Endothelial cell of umbilical vein (primary cell): ENCODE results near the gene BIRC6. TPM values are rescaled to one million over a fixed set of nuclear protein-coding genes. Genes with fewer than 3 reads are reported as not detected.

Experiments used
- BruUV-seq: library from RNA; stranded (reverse); fragments of 400-500 nt; replicated peaks from 2 replicates; lab custom pipeline; 2021; lab: Mats Ljungman, UMichigan
- CTCF ChIA-PET: fragments of 300-600, 350-600 bp; sonication (Branson Sonifier 250); formaldehyde crosslinking; loops from one replicate; lab custom pipeline; 2021; ENCODE audit warnings: antibody characterized with exemption, inconsistent platforms; lab: Charles Lee
- POLR2A ChIA-PET: fragments of 300-600, 350-600 bp; sonication (Branson Sonifier 250); formaldehyde crosslinking; loops from one replicate; lab custom pipeline; 2021; ENCODE audit warnings: antibody characterized with exemption, inconsistent platforms; lab: Charles Lee
- DNase-seq: peaks from one replicate; pipeline ENCODE4 v3.0.0-alpha.2; 2011; ENCODE audit warnings: low read depth, low spot score
- FAIRE-seq: peaks from 2 replicates; lab custom pipeline; 2011; peaks lifted over from hg19 to GRCh38; lab: Jason Lieb, UNC
- H2AFZ ChIP-seq: 2 replicates; pipeline ENCODE4 v1.6.0; 2012; ENCODE audit warnings: low read depth, low read length, control low read depth, inconsistent platforms
- H3K27ac ChIP-seq: 2 replicates; pipeline ENCODE4 v1.5.1; 2011; ENCODE audit warnings: low read depth, mild to moderate bottlenecking, control low read depth, low read length, moderate library complexity; ENCODE audit not compliant: insufficient read depth
- H3K27me3 ChIP-seq, 2 experiments: 2 replicates each; pipeline versions ENCODE4 v1.6.0 to v1.6.1; 2011; ENCODE audit warnings: low read length in 2 of 2, mixed read lengths in 1 of 2; ENCODE audit not compliant: control insufficient read depth in 2 of 2, insufficient read depth in 2 of 2
- H3K36me3 ChIP-seq, 2 experiments: 2 replicates in 1 of 2; 3 replicates in 1 of 2; pipeline ENCODE4 v1.5.1; 2011; ENCODE audit warnings: low read length in 2 of 2, mild to moderate bottlenecking in 1 of 2, moderate library complexity in 1 of 2; ENCODE audit not compliant: control insufficient read depth in 2 of 2, insufficient read depth in 2 of 2; ENCODE audit errors: extremely low read depth in 1 of 2
- H3K4me1 ChIP-seq: 3 replicates; pipeline ENCODE4 v1.5.1; 2011; ENCODE audit warnings: mild to moderate bottlenecking, low read length; ENCODE audit not compliant: control insufficient read depth, insufficient read depth; ENCODE audit errors: extremely low read depth
- H3K4me2 ChIP-seq: 2 replicates; pipeline ENCODE4 v1.6.1; 2011; ENCODE audit warnings: low read length, control low read depth, mixed read lengths; ENCODE audit not compliant: insufficient read depth
- H3K4me3 ChIP-seq, 3 experiments: fragments of 200-600 bp in 1 of 3; sonication (generic), shearing (Covaris generic) in 1 of 3; replicated peaks in 1 of 3; 2 replicates each; pipeline ENCODE4 v1.5.1; 2011 to 2016; ENCODE audit warnings: control low read depth in 3 of 3, low read length in 3 of 3, mild to moderate bottlenecking in 2 of 3, inconsistent platforms in 1 of 3, low read depth in 1 of 3, moderate library complexity in 1 of 3; ENCODE audit not compliant: insufficient read depth in 1 of 3
- H3K79me2 ChIP-seq: 2 replicates; pipeline ENCODE4 v1.6.0; 2012; ENCODE audit warnings: low read length, inconsistent platforms; ENCODE audit not compliant: control insufficient read depth, insufficient read depth
- H3K9ac ChIP-seq: replicated peaks from 2 replicates; pipeline ENCODE3; 2011; ENCODE audit warnings: low read length, control low read depth; ENCODE audit not compliant: insufficient read depth; ENCODE audit errors: extremely low read depth
- H3K9me1 ChIP-seq: replicated peaks from 3 replicates; pipeline ENCODE4 v1.6.0; 2011; ENCODE audit warnings: mild to moderate bottlenecking, low read length; ENCODE audit not compliant: control insufficient read depth, insufficient read depth; ENCODE audit errors: extremely low read depth
- H3K9me3 ChIP-seq: replicated peaks from 2 replicates; pipeline ENCODE4 v1.5.1; 2012; ENCODE audit warnings: low read length, inconsistent platforms; ENCODE audit not compliant: control insufficient read depth, insufficient read depth
- H4K20me1 ChIP-seq: replicated peaks from 2 replicates; pipeline ENCODE3; 2011; ENCODE audit warnings: mild to moderate bottlenecking, low read length; ENCODE audit not compliant: control insufficient read depth, insufficient read depth; ENCODE audit errors: extremely low read depth
- EZH2 ChIP-seq: IDR thresholded peaks from 2 replicates; pipeline ENCODE4 v1.6.1; 2012; ENCODE audit warnings: borderline replicate concordance, low read depth, mild to moderate bottlenecking, moderate library complexity, low read length, inconsistent platforms; ENCODE audit not compliant: severe bottlenecking
- FOS ChIP-seq: IDR thresholded peaks from 2 replicates; pipeline ENCODE4 v1.6.1; 2011; ENCODE audit warnings: mild to moderate bottlenecking, low read length, moderate library complexity, borderline replicate concordance; ENCODE audit not compliant: insufficient read depth
- GATA2 ChIP-seq: IDR thresholded peaks from 2 replicates; pipeline ENCODE4 v1.7.0; 2011; ENCODE audit warnings: low read depth, mild to moderate bottlenecking, moderate library complexity, mixed read lengths, low read length; ENCODE audit not compliant: insufficient read length, insufficient read depth
- JUN ChIP-seq: IDR thresholded peaks from 2 replicates; pipeline ENCODE4 v1.6.1; 2011; ENCODE audit warnings: borderline replicate concordance, low read depth; ENCODE audit not compliant: insufficient read length, insufficient read depth
- MYC ChIP-seq: IDR thresholded peaks from one replicate; pipeline ENCODE4 v1.6.1; 2011; ENCODE audit warnings: mild to moderate bottlenecking, low read depth, low read length
- POLR2A ChIP-seq: IDR thresholded peaks from 2 replicates; pipeline ENCODE4 v1.6.1; 2012; ENCODE audit warnings: low read depth, mild to moderate bottlenecking, control low read depth, low read length
- POLR2AphosphoS5 ChIP-seq: IDR thresholded peaks from 2 replicates; pipeline ENCODE4 v1.6.1; 2012; ENCODE audit warnings: low read depth, mild to moderate bottlenecking, control low read depth, low read length, moderate library complexity; ENCODE audit not compliant: insufficient read depth
- dilution Hi-C: fragments of 300-500 bp; cut with MboI; formaldehyde crosslinking; loops from one replicate; pipeline ENCODE4 v1.15.0; 2019; ENCODE audit warnings: low sequenced_read_pairs; ENCODE audit not compliant: extremely low pct_ligation_motif_present
- intact Hi-C: fragments of 100-400 bp; cut with micrococcal nuclease; formaldehyde crosslinking; loops from one replicate; pipeline ENCODE4 v1.10.0; 2022
- polyA plus RNA-seq, 4 experiments: library from polyadenylated mRNA; depleted of rRNA in 3 of 4; stranded (reverse) in 3 of 4; unstranded in 1 of 4; fragments of >200 nt; gene quantifications; 2 replicates each; pipeline versions ENCODE4 v1.2.1 to v1.2.3, GENCODE V29; 2011 to 2012; ENCODE audit warnings: missing spikeins in 1 of 4
- total RNA-seq: library from RNA; stranded (reverse); gene quantifications from 2 replicates; pipeline ENCODE4 v1.2.3, GENCODE V29; 2021
- TF ChIP-seq, protein P1 (sequence below): IDR thresholded peaks from 2 replicates; pipeline ENCODE4 v1.6.1; 2011; ENCODE audit not compliant: insufficient read depth, insufficient read length
- TF ChIP-seq, protein P2 (sequence below), 2 donors: IDR thresholded peaks; 1 replicate in 1 of 2; 2 replicates in 1 of 2; pipeline ENCODE4 v1.5.1; 2011; ENCODE audit warnings: low read length in 2 of 2, mild to moderate bottlenecking in 2 of 2, moderate library complexity in 2 of 2, control low read depth in 1 of 2, inconsistent platforms in 1 of 2, low read depth in 1 of 2; ENCODE audit not compliant: insufficient read depth in 1 of 2; ENCODE audit errors: extremely low read depth in 1 of 2

The BIRC6 gene
- total and polyA plus RNA-seq, 2 donors (not counting 3 experiments of a cell fraction or from before 2014, with no cell fraction given) = 34.2 to 83.1 TPM

- BruUV-seq = no TSS peak
- dilution Hi-C loops = no loop called here
- H3K79me2 ChIP-seq = peaks cover 2% of the 10 kb centered on the region
- intact Hi-C loops = no loop called here
- DNase-seq (no peak), FAIRE-seq (no peak)
- H3K4me2 ChIP-seq = no peak overlapping the region
- H3K9me3 ChIP-seq = no peaks in the 10 kb centered on the region
- no peaks in the 10 kb centered on the region for H3K9me1 ChIP-seq
- H3K36me3 ChIP-seq = peaks cover 4 to 15% of the 10 kb centered on the region in 2 experiments
- no peak overlapping the region for H3K4me3 ChIP-seq
- no peaks in the 10 kb centered on the region for H3K4me1 ChIP-seq
- no peaks in the 10 kb centered on the region for H4K20me1 ChIP-seq
- H3K9ac ChIP-seq = no peak overlapping the region
- H3K27ac ChIP-seq = no peak overlapping the region
- ChIA-PET POLR2A (no interaction called here), CTCF (no interaction called here)
- no peaks in the 10 kb centered on the region for H3K27me3 ChIP-seq
- TF ChIP-seq POLR2AphosphoS5 (no peak), POLR2A (no peak), JUN (no peak), GATA2 (no peak), FOS (no peak), MYC (no peak), EZH2 (no peak)
- TF ChIP-seq, protein P1, sequence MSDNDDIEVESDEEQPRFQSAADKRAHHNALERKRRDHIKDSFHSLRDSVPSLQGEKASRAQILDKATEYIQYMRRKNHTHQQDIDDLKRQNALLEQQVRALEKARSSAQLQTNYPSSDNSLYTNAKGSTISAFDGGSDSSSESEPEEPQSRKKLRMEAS = no peak
- TF ChIP-seq, protein P2, sequence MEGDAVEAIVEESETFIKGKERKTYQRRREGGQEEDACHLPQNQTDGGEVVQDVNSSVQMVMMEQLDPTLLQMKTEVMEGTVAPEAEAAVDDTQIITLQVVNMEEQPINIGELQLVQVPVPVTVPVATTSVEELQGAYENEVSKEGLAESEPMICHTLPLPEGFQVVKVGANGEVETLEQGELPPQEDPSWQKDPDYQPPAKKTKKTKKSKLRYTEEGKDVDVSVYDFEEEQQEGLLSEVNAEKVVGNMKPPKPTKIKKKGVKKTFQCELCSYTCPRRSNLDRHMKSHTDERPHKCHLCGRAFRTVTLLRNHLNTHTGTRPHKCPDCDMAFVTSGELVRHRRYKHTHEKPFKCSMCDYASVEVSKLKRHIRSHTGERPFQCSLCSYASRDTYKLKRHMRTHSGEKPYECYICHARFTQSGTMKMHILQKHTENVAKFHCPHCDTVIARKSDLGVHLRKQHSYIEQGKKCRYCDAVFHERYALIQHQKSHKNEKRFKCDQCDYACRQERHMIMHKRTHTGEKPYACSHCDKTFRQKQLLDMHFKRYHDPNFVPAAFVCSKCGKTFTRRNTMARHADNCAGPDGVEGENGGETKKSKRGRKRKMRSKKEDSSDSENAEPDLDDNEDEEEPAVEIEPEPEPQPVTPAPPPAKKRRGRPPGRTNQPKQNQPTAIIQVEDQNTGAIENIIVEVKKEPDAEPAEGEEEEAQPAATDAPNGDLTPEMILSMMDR (IDR thresholded peaks at IDR 0.05; ENCODE audit: extremely low read depth in 1 of 2, insufficient read depth in 1 of 2, low read depth in 1 of 2, low read length in 2 of 2) = no peak
- no peak overlapping the region for H2AFZ ChIP-seq
Measured at GRCh38 chr2:32498306-32498705, 141.5 kb downstream of the BIRC6 start.
